ENCODE measurements around the gene FAM210A. TPM values are rescaled to one million over a fixed set of nuclear protein-coding genes. Genes with fewer than 3 reads are reported as not detected.

Gene FAM210A
- total RNA-seq, result 10 to 100 TPM in 1 of 5 donors, 1 to 10 TPM in 4; 7.3 to 10.8 (median 9.1) TPM
- 11.6 TPM for total RNA-seq (2013)
- total RNA-seq, result 8.7 to 68.7 (median 16.1) reads per million in 29 experiments

- Histone ChIP-seq H3K27me3 (replicated peaks in 1 of 2; ENCODE audit: control insufficient read depth in 2 of 2, extremely low read depth in 1 of 2, insufficient read depth in 2 of 2, low read length in 1 of 2) (no peaks in the 10 kb centered on the region), H3K4me3 (ENCODE audit: control insufficient read depth in 1 of 2, extremely low read depth in 1 of 2, low read length in 1 of 2) (peak within 1 kb of the TSS; percentile 65 to 91), H3K36me3 (ENCODE audit: control insufficient read depth in 2 of 2, extremely low read depth in 1 of 2, insufficient read depth in 1 of 2, low read length in 1 of 2) (peaks cover 0 to 3% of the 10 kb centered on the region in 2 donors), H3K4me1 (ENCODE audit: control insufficient read depth in 1 of 2, extremely low read depth in 1 of 2, insufficient read depth in 2 of 2, low read length in 2 of 2) (peaks cover 16 to 24% of the 10 kb centered on the region in 2 experiments), H3K27ac (ENCODE audit: low read length) (peak within 1 kb of the TSS; percentile 81), H3K9me3 (no peaks in the 10 kb centered on the region)
- peak; percentile 80 to 98 (median 93) for DNase-seq
- under 1% methylated on average over 76 of the region's 76 CpGs for WGBS (ENCODE audit: insufficient coverage)
- ChIA-PET POLR2A (interaction anchor here in 1 of 2 donors (0.5 to 0.9 kb wide), 5 partner anchors 20 to 778 kb away, joined by 3 to 6 read pairs (median 4); no protein-coding TSS in a partner anchor), CTCF (interaction anchor here (0.6 to 1.2 kb wide), 5 partner anchors 262 to 736 kb away, joined by 3 to 5 read pairs (median 4); partner anchors contain the start of gene CEP192 (in 1 of the 2))
- no peaks in the 10 kb centered on the region for H3K27me3 Mint-ChIP-seq
- peak within 1 kb of the TSS; percentile 85 to 95 (median 86) for H3K4me3 Mint-ChIP-seq
- ATAC-seq (replicated peaks in 1 of 4), result peak; percentile 96 to 97 (median 96)
- peaks cover 60 to 68% (median 60%) of the 10 kb centered on the region in 3 donors for H3K4me1 Mint-ChIP-seq
- H3K9me3 Mint-ChIP-seq, result no peaks in the 10 kb centered on the region
- peak within 1 kb of the TSS; percentile 89 to 97 for H3K27ac Mint-ChIP-seq
- peaks cover 14% of the 10 kb centered on the region for H3K36me3 Mint-ChIP-seq
These were observed at the start of gene FAM210A, which contains the start of gene RNMT for GRCh38 chr18:13726232-13726971. Gene FAM210A, minus strand, starts transcription at chr18:13726558. Its CDS starts 44,481 bp downstream, at chr18:13682077. Gene RNMT, plus strand, starts transcription at chr18:13726673. Its CDS starts 4,845 bp downstream, at chr18:13731518.

- Mint-ChIP-seq H3K27me3 (peaks cover 13 to 14% of the 10 kb centered on the region in 2 donors), H3K27ac (no peak overlapping the region), H3K36me3 (no peaks in the 10 kb centered on the region), H3K9me3 (peaks cover 11 to 17% (median 13%) of the 10 kb centered on the region in 3 donors), H3K4me3 (no peak overlapping the region), H3K4me1 (no peaks in the 10 kb centered on the region)
- H3K27ac ChIP-seq (ENCODE audit: low read length), result no peak overlapping the region
- no peaks in the 10 kb centered on the region for H3K36me3 ChIP-seq (ENCODE audit: control insufficient read depth in 2 of 2, extremely low read depth in 1 of 2, insufficient read depth in 1 of 2, low read length in 1 of 2)
- ATAC-seq (replicated peaks in 1 of 4), result no peak
- WGBS (ENCODE audit: insufficient coverage), result 78% methylated on average over 2 of the region's 3 CpGs
- no peaks in the 10 kb centered on the region for H3K4me1 ChIP-seq (ENCODE audit: control insufficient read depth in 1 of 2, extremely low read depth in 1 of 2, insufficient read depth in 2 of 2, low read length in 2 of 2)
- H3K9me3 ChIP-seq, result no peaks in the 10 kb centered on the region
- peaks cover 0 to 6% of the 10 kb centered on the region in 2 experiments for H3K27me3 ChIP-seq (replicated peaks in 1 of 2; ENCODE audit: control insufficient read depth in 2 of 2, extremely low read depth in 1 of 2, insufficient read depth in 2 of 2, low read length in 1 of 2)
- CTCF ChIA-PET, result no interaction called here
- DNase-seq, result no peak
- POLR2A ChIA-PET, result no interaction called here
- H3K4me3 ChIP-seq (ENCODE audit: control insufficient read depth in 1 of 2, extremely low read depth in 1 of 2, low read length in 1 of 2), result no peak overlapping the region
These were observed 48.7 kb upstream of the FAM210A start for GRCh38 chr18:13775058-13775457.

GRCh38 chr18:13762690-13763439 is 36.5 kb upstream of the FAM210A start:
- Histone ChIP-seq H3K9me3 (peaks cover 6% of the 10 kb centered on the region), H3K4me3 (ENCODE audit: control insufficient read depth in 1 of 2, extremely low read depth in 1 of 2, low read length in 1 of 2) (no peak overlapping the region), H3K27me3 (replicated peaks in 1 of 2; ENCODE audit: control insufficient read depth in 2 of 2, extremely low read depth in 1 of 2, insufficient read depth in 2 of 2, low read length in 1 of 2) (no peaks in the 10 kb centered on the region), H3K36me3 (ENCODE audit: control insufficient read depth in 2 of 2, extremely low read depth in 1 of 2, insufficient read depth in 1 of 2, low read length in 1 of 2) (peaks cover 0 to 24% of the 10 kb centered on the region in 2 donors), H3K4me1 (ENCODE audit: control insufficient read depth in 1 of 2, extremely low read depth in 1 of 2, insufficient read depth in 2 of 2, low read length in 2 of 2) (no peaks in the 10 kb centered on the region), H3K27ac (ENCODE audit: low read length) (no peak overlapping the region)
- ATAC-seq (replicated peaks in 1 of 4) (no peak), DNase-seq (no peak)
- H3K36me3 Mint-ChIP-seq, result peaks cover 72% of the 10 kb centered on the region
- CTCF ChIA-PET, result no interaction called here
- WGBS (ENCODE audit: insufficient coverage), result 94% methylated on average over 2 of the region's 3 CpGs
- POLR2A ChIA-PET, result no interaction called here
- H3K9me3 Mint-ChIP-seq, result peaks cover 29 to 42% (median 38%) of the 10 kb centered on the region in 3 donors
- no peaks in the 10 kb centered on the region for H3K4me1 Mint-ChIP-seq
- no peak overlapping the region for H3K4me3 Mint-ChIP-seq
- H3K27ac Mint-ChIP-seq, result no peak overlapping the region
- no peaks in the 10 kb centered on the region for H3K27me3 Mint-ChIP-seq

- no peak overlapping the region for H3K27ac ChIP-seq (ENCODE audit: low read length)
- Mint-ChIP-seq H3K4me1 (no peaks in the 10 kb centered on the region), H3K27me3 (no peaks in the 10 kb centered on the region), H3K36me3 (peaks cover 96% of the 10 kb centered on the region), H3K4me3 (no peak overlapping the region), H3K9me3 (peaks cover 13 to 20% (median 19%) of the 10 kb centered on the region in 3 donors), H3K27ac (no peak overlapping the region)
- H3K9me3 ChIP-seq, result peaks cover 3% of the 10 kb centered on the region
- H3K27me3 ChIP-seq (replicated peaks in 1 of 2; ENCODE audit: control insufficient read depth in 2 of 2, extremely low read depth in 1 of 2, insufficient read depth in 2 of 2, low read length in 1 of 2), result no peaks in the 10 kb centered on the region
- H3K4me3 ChIP-seq (ENCODE audit: control insufficient read depth in 1 of 2, extremely low read depth in 1 of 2, low read length in 1 of 2), result no peak overlapping the region
- DNase-seq, result no peak
- POLR2A ChIA-PET, result interaction anchor here in 1 of 2 donors (0.7 kb wide), 1 partner anchor 1089 kb away, joined by 3 read pairs; no protein-coding TSS in a partner anchor
- CTCF ChIA-PET, result no interaction called here
- H3K4me1 ChIP-seq (ENCODE audit: control insufficient read depth in 1 of 2, extremely low read depth in 1 of 2, insufficient read depth in 2 of 2, low read length in 2 of 2), result no peaks in the 10 kb centered on the region
- peaks cover 5 to 50% of the 10 kb centered on the region in 2 donors for H3K36me3 ChIP-seq (ENCODE audit: control insufficient read depth in 2 of 2, extremely low read depth in 1 of 2, insufficient read depth in 1 of 2, low read length in 1 of 2)
- no peak for ATAC-seq (replicated peaks in 1 of 4)
These were observed 33.7 kb upstream of the FAM210A start for GRCh38 chr18:13760047-13760446.

GRCh38 chr18:13758622-13759021 is 32.3 kb upstream of the FAM210A start:
- CTCF ChIA-PET, result no interaction called here

GRCh38 chr18:13756671-13757070 is 30.3 kb upstream of the FAM210A start:
- Mint-ChIP-seq H3K4me1 (no peaks in the 10 kb centered on the region), H3K27ac (no peak overlapping the region), H3K9me3 (no peaks in the 10 kb centered on the region), H3K27me3 (no peaks in the 10 kb centered on the region), H3K4me3 (no peak overlapping the region), H3K36me3 (peaks cover 88% of the 10 kb centered on the region)
- Histone ChIP-seq H3K4me1 (ENCODE audit: control insufficient read depth in 1 of 2, extremely low read depth in 1 of 2, insufficient read depth in 2 of 2, low read length in 2 of 2) (no peaks in the 10 kb centered on the region), H3K36me3 (ENCODE audit: control insufficient read depth in 2 of 2, extremely low read depth in 1 of 2, insufficient read depth in 1 of 2, low read length in 1 of 2) (peaks cover 10 to 72% of the 10 kb centered on the region in 2 donors), H3K4me3 (ENCODE audit: control insufficient read depth in 1 of 2, extremely low read depth in 1 of 2, low read length in 1 of 2) (no peak overlapping the region), H3K27me3 (replicated peaks in 1 of 2; ENCODE audit: control insufficient read depth in 2 of 2, extremely low read depth in 1 of 2, insufficient read depth in 2 of 2, low read length in 1 of 2) (no peaks in the 10 kb centered on the region), H3K9me3 (no peaks in the 10 kb centered on the region), H3K27ac (ENCODE audit: low read length) (no peak overlapping the region)
- ChIA-PET POLR2A (no interaction called here), CTCF (no interaction called here)
- DNase-seq (no peak), ATAC-seq (replicated peaks in 1 of 4) (no peak)

More at GRCh38 chr18:13758622-13759021, 32.3 kb upstream of the FAM210A start:
- no peak overlapping the region for H3K4me3 Mint-ChIP-seq
- POLR2A ChIA-PET, result interaction anchor here in 1 of 2 donors (0.6 kb wide), 1 partner anchor 40 kb away, joined by 3 read pairs; no protein-coding TSS in a partner anchor
- H3K36me3 Mint-ChIP-seq, result peaks cover 93% of the 10 kb centered on the region
- peaks cover 5 to 63% of the 10 kb centered on the region in 2 donors for H3K36me3 ChIP-seq (ENCODE audit: control insufficient read depth in 2 of 2, extremely low read depth in 1 of 2, insufficient read depth in 1 of 2, low read length in 1 of 2)
- peaks cover 2 to 7% (median 6%) of the 10 kb centered on the region in 3 donors for H3K9me3 Mint-ChIP-seq
- H3K27ac Mint-ChIP-seq, result no peak overlapping the region
- no CpG with 5 or more reads among the region's 1 CpG for WGBS (ENCODE audit: insufficient coverage)
- no peaks in the 10 kb centered on the region for H3K4me1 Mint-ChIP-seq
- no peaks in the 10 kb centered on the region for H3K9me3 ChIP-seq
- no peak overlapping the region for H3K4me3 ChIP-seq (ENCODE audit: control insufficient read depth in 1 of 2, extremely low read depth in 1 of 2, low read length in 1 of 2)
- no peak for ATAC-seq (replicated peaks in 1 of 4)
- H3K27me3 ChIP-seq (replicated peaks in 1 of 2; ENCODE audit: control insufficient read depth in 2 of 2, extremely low read depth in 1 of 2, insufficient read depth in 2 of 2, low read length in 1 of 2), result no peaks in the 10 kb centered on the region
- no peaks in the 10 kb centered on the region for H3K4me1 ChIP-seq (ENCODE audit: control insufficient read depth in 1 of 2, extremely low read depth in 1 of 2, insufficient read depth in 2 of 2, low read length in 2 of 2)
- no peak overlapping the region for H3K27ac ChIP-seq (ENCODE audit: low read length)
- DNase-seq, result no peak
- H3K27me3 Mint-ChIP-seq, result no peaks in the 10 kb centered on the region
